HEK293 (cell line): ENCODE measurements around the gene PRXL2B.
A peak's percentile ranks its signal among the peaks of the same experiment; 100 is the strongest.

Source experiments
- GLI4 ChIP-seq: fragments of 450-650 bp; formaldehyde crosslinking; IDR thresholded peaks from 2 replicates; pipeline ENCODE4 v1.5.1; 2016; ENCODE audit warnings: missing biosample characterization, missing genetic modification characterization
- HOXC10 ChIP-seq: sonication (generic); formaldehyde crosslinking; IDR thresholded peaks from 2 replicates; pipeline ENCODE4 v1.8.1; 2023; ENCODE audit warnings: mild to moderate bottlenecking, missing genetic modification reagents
- MYNN ChIP-seq: fragments of 450-650 bp; formaldehyde crosslinking; IDR thresholded peaks from 2 replicates; pipeline ENCODE4 v1.5.1; 2016; ENCODE audit warnings: missing biosample characterization, missing genetic modification characterization, borderline replicate concordance
- OSR2 ChIP-seq: fragments of 450-650 bp; formaldehyde crosslinking; IDR thresholded peaks from 2 replicates; pipeline ENCODE4 v1.5.1; 2016; ENCODE audit warnings: missing biosample characterization, missing genetic modification characterization
- PRDM6 ChIP-seq: fragments of 450-650 bp; formaldehyde crosslinking; IDR thresholded peaks from 2 replicates; pipeline ENCODE4 v1.5.1; 2017; ENCODE audit warnings: missing biosample characterization, missing genetic modification characterization
- SP7 ChIP-seq: fragments of 450-650 bp; formaldehyde crosslinking; IDR thresholded peaks from 2 replicates; pipeline ENCODE4 v1.5.1; 2016; ENCODE audit warnings: missing biosample characterization, missing genetic modification characterization
- TRIM28 ChIP-seq: IDR thresholded peaks from 2 replicates; pipeline ENCODE4 v1.6.1; 2011; ENCODE audit warnings: low read length, control low read depth, borderline replicate concordance
- TSHZ1 ChIP-seq: fragments of 450-650 bp; formaldehyde crosslinking; IDR thresholded peaks from 2 replicates; pipeline ENCODE4 v1.5.1; 2016; ENCODE audit warnings: missing biosample characterization, missing genetic modification characterization, borderline replicate concordance
- YY2 ChIP-seq: fragments of 450-650 bp; formaldehyde crosslinking; IDR thresholded peaks from 2 replicates; pipeline ENCODE4 v1.5.1; 2016; ENCODE audit warnings: missing biosample characterization, missing genetic modification characterization
- ZBTB11 ChIP-seq: fragments of 450-650 bp; formaldehyde crosslinking; conservative IDR thresholded peaks from 2 replicates; pipeline ENCODE4 v1.5.1; 2016; ENCODE audit warnings: low read depth, missing biosample characterization, missing genetic modification characterization
- ZBTB7A ChIP-seq: fragments of 450-650 bp; formaldehyde crosslinking; IDR thresholded peaks from 2 replicates; pipeline ENCODE4 v1.5.1; 2016; ENCODE audit warnings: low read depth, missing biosample characterization, missing genetic modification characterization
- ZFP69B ChIP-seq: fragments of 450-650 bp; formaldehyde crosslinking; IDR thresholded peaks from 2 replicates; pipeline ENCODE4 v1.5.1; 2016; ENCODE audit warnings: missing biosample characterization, missing genetic modification characterization
- ZNF138 ChIP-seq: fragments of 450-650 bp; formaldehyde crosslinking; IDR thresholded peaks from 2 replicates; pipeline ENCODE4 v1.5.1; 2016; ENCODE audit warnings: missing biosample characterization, missing genetic modification characterization, borderline replicate concordance
- ZNF148 ChIP-seq: fragments of 450-650 bp; formaldehyde crosslinking; IDR thresholded peaks from 2 replicates; pipeline ENCODE4 v1.5.0; 2017; ENCODE audit warnings: missing biosample characterization, missing genetic modification characterization, borderline replicate concordance
- ZNF155 ChIP-seq: fragments of 450-650 bp; formaldehyde crosslinking; IDR thresholded peaks from 2 replicates; pipeline ENCODE4 v1.5.1; 2016; ENCODE audit warnings: missing biosample characterization, missing genetic modification characterization
- ZNF274 ChIP-seq, 2 experiments: fragments of 200-500 bp in 1 of 2; fragments of 450-650 bp in 1 of 2; sonication (Bioruptor generic) in 1 of 2; formaldehyde crosslinking in 1 of 2; IDR thresholded peaks; 2 replicates each; pipeline versions ENCODE4 v1.5.1 to v1.6.1; 2014 to 2016; ENCODE audit warnings: borderline replicate concordance in 1 of 2, inconsistent platforms in 1 of 2, low read length in 1 of 2, missing biosample characterization in 1 of 2, missing genetic modification characterization in 1 of 2
- ZNF433 ChIP-seq: fragments of 450-650 bp; formaldehyde crosslinking; IDR thresholded peaks from 2 replicates; pipeline ENCODE4 v1.5.1; 2016; ENCODE audit warnings: missing biosample characterization, missing genetic modification characterization, low read depth
- ZNF544 ChIP-seq: fragments of 450-650 bp; formaldehyde crosslinking; IDR thresholded peaks from 2 replicates; pipeline ENCODE4 v1.5.0; 2017; ENCODE audit warnings: missing biosample characterization, missing genetic modification characterization
- ZNF560 ChIP-seq: fragments of 450-650 bp; formaldehyde crosslinking; IDR thresholded peaks from 2 replicates; pipeline ENCODE4 v1.5.1; 2017; ENCODE audit warnings: missing biosample characterization, missing genetic modification characterization, borderline replicate concordance
- ZNF610 ChIP-seq: fragments of 450-650 bp; formaldehyde crosslinking; IDR thresholded peaks from 2 replicates; pipeline ENCODE4 v1.5.1; 2016; ENCODE audit warnings: missing biosample characterization, missing genetic modification characterization, borderline replicate concordance
- ZNF623 ChIP-seq: fragments of 450-650 bp; formaldehyde crosslinking; IDR thresholded peaks from 2 replicates; pipeline ENCODE4 v1.5.1; 2016; ENCODE audit warnings: missing biosample characterization, missing genetic modification characterization
- ZNF692 ChIP-seq: fragments of 450-650 bp; formaldehyde crosslinking; IDR thresholded peaks from 2 replicates; pipeline ENCODE4 v1.5.1; 2016; ENCODE audit warnings: missing biosample characterization, missing genetic modification characterization
- ZNF791 ChIP-seq: fragments of 450-650 bp; formaldehyde crosslinking; IDR thresholded peaks from 2 replicates; pipeline ENCODE4 v1.5.1; 2016; ENCODE audit warnings: missing biosample characterization, missing genetic modification characterization
- ZNF830 ChIP-seq: fragments of 450-650 bp; IDR thresholded peaks from 2 replicates; pipeline ENCODE4 v1.5.0; 2018; ENCODE audit warnings: missing biosample characterization, missing genetic modification characterization, low read depth, mild to moderate bottlenecking, moderate library complexity
- ZSCAN18 ChIP-seq: fragments of 450-650 bp; formaldehyde crosslinking; IDR thresholded peaks from 2 replicates; pipeline ENCODE4 v1.5.1; 2016; ENCODE audit warnings: missing biosample characterization, missing genetic modification characterization

Gene PRXL2B

GRCh38 chr1:2546515-2547209 lies 39.9 kb upstream of the PRXL2B start (continued):
- TF ChIP-seq ZNF138 (tag by site-specific recombination) = no peak
- TF ChIP-seq ZNF148 (tag by site-specific recombination) = peak; percentile 59; the same call in 1 of the 2 replicates
- no peak for TF ChIP-seq HOXC10 (CRISPR knock-in tag)
- TF ChIP-seq ZBTB11 (tag by site-specific recombination) = peak; percentile 62
- no peak for TF ChIP-seq TRIM28
- no peak for TF ChIP-seq PRDM6 (tag by site-specific recombination)
- no peak for TF ChIP-seq ZBTB7A (tag by site-specific recombination)
- TF ChIP-seq OSR2 = 0 out of 2 replicates have a peak, but pooled peaks have one; percentile 30
- TF ChIP-seq SP7 (tag by site-specific recombination) = peak; percentile 61
- no peak for TF ChIP-seq ZNF623 (tag by site-specific recombination)
- TF ChIP-seq ZNF830 (tag by site-specific recombination) = no peak
- TF ChIP-seq MYNN = no peak
- TF ChIP-seq YY2 (tag by site-specific recombination) = no peak
- TF ChIP-seq ZNF610 (tag by site-specific recombination) = peak; percentile 88; the same call in 1 of the 2 replicates
- TF ChIP-seq ZNF560 (tag by site-specific recombination) = no peak
- no peak for TF ChIP-seq ZSCAN18
- no peak for TF ChIP-seq GLI4 (tag by site-specific recombination)
- TF ChIP-seq ZNF274 (IDR thresholded peaks at IDR 0.05; ENCODE audit: low read length) = no peak
- no peak for TF ChIP-seq ZNF274 (tag by site-specific recombination; IDR thresholded peaks at IDR 0.05; ENCODE audit: borderline replicate concordance)
- no peak for TF ChIP-seq TSHZ1
- no peak; the same call in 1 of the 2 replicates for TF ChIP-seq ZNF692 (tag by site-specific recombination)
- TF ChIP-seq ZNF155 (tag by site-specific recombination) = no peak
- TF ChIP-seq ZNF433 = no peak
- no peak for TF ChIP-seq ZNF791 (tag by site-specific recombination)
- no peak for TF ChIP-seq ZNF544 (tag by site-specific recombination)
- no peak; the same call in 1 of the 2 replicates for TF ChIP-seq ZFP69B (tag by site-specific recombination)
